ENCODE results near the gene PSEN1. TPM values are rescaled to one million over a fixed set of nuclear protein-coding genes. Genes with fewer than 3 reads are reported as not detected.

The PSEN1 gene
- total RNA-seq, 1 experiment from 2014 or later = 49.9 TPM

GRCh38 chr14:73125746-73126145 is 10.6 kb upstream of the PSEN1 start:
- H3K4me3 Mint-ChIP-seq = peak overlapping the region in 1 of 2 experiments; percentile 0; a peak in 2 of 5 replicates
- H2BK5ac ChIP-seq (ENCODE audit: insufficient read length, low read length) = no peak overlapping the region

More at GRCh38 chr14:73125746-73126145, 10.6 kb upstream of the PSEN1 start:
- no peaks in the 10 kb centered on the region for H3K23me2 ChIP-seq (ENCODE audit: insufficient read length, low read depth, low read length, poor library complexity, severe bottlenecking)
- no peak overlapping the region for H3K56ac ChIP-seq (ENCODE audit: insufficient read length, low read depth, low read length)
- TF ChIP-seq CTCF (conservative IDR thresholded peaks at IDR 0.05) = no peak
- H4K91ac ChIP-seq (ENCODE audit: insufficient read length, low read depth, low read length) = no peak overlapping the region
- H3K27me3 ChIP-seq (ENCODE audit: insufficient read depth, low read length) = no peaks in the 10 kb centered on the region
- WGBS (ENCODE audit: extremely low coverage, insufficient read length, low lambda C conversion rate) = no CpG with 5 or more reads among the region's 3 CpGs
- H3T11ph ChIP-seq (ENCODE audit: low read length) = no peak overlapping the region
- H3K27me3 Mint-ChIP-seq (ENCODE audit: low read depth) = no peaks in the 10 kb centered on the region; the same call in 1 of the 2 replicates
- no peak overlapping the region for H2BK20ac ChIP-seq (ENCODE audit: low read depth, low read length, poor library complexity, severe bottlenecking)
- H4K5ac ChIP-seq (ENCODE audit: insufficient read length, low read depth, low read length) = no peak overlapping the region
- H3K36me3 Mint-ChIP-seq (ENCODE audit: insufficient read depth in 1 of 3, low read depth in 3 of 3) = peaks cover 15 to 43% (median 31%) of the 10 kb centered on the region in 3 experiments; a peak in 6 of 7 replicates
- no peak overlapping the region for H3K23ac ChIP-seq (ENCODE audit: insufficient read length, low read depth, low read length)
- peak overlapping the region; percentile 18 for H3K4me2 ChIP-seq (ENCODE audit: insufficient read depth, insufficient read length, low read length)
- H3K18ac ChIP-seq (ENCODE audit: insufficient read length, low read depth, low read length) = no peak overlapping the region
- H2AFZ ChIP-seq (ENCODE audit: low read length) = no peak overlapping the region
- no peak for DNase-seq
- H3K4me1 ChIP-seq (ENCODE audit: insufficient read depth, low read length) = no peaks in the 10 kb centered on the region
- no peak overlapping the region for H3K4ac ChIP-seq (ENCODE audit: low read depth, low read length)
- no peak overlapping the region for H4K8ac ChIP-seq (replicated peaks; ENCODE audit: insufficient read length, low read depth, low read length)
- H2BK120ac ChIP-seq (ENCODE audit: low read depth, low read length, poor library complexity, severe bottlenecking) = no peak overlapping the region
- H2AK5ac ChIP-seq (ENCODE audit: insufficient read length, low read length) = no peak overlapping the region
- H3K14ac ChIP-seq (ENCODE audit: insufficient read depth, low read length) = no peak overlapping the region
- H3K79me2 ChIP-seq (ENCODE audit: insufficient read depth, low read length) = no peaks in the 10 kb centered on the region
- H3K9me3 ChIP-seq (ENCODE audit: control insufficient read depth, low read depth, low read length) = no peaks in the 10 kb centered on the region
- H3K27ac Mint-ChIP-seq = peak overlapping the region; percentile 0 to 94 (median 13); a peak in 4 of 7 replicates
- no peak overlapping the region for H3K9ac ChIP-seq (ENCODE audit: extremely low read depth, insufficient read length, low read length)
- H2BK15ac ChIP-seq (ENCODE audit: low read depth, low read length) = no peak overlapping the region
- H4K20me1 ChIP-seq (ENCODE audit: control insufficient read depth, insufficient read depth, insufficient read length) = no peaks in the 10 kb centered on the region
- no peak overlapping the region for H2BK12ac ChIP-seq (ENCODE audit: insufficient read length, low read depth, low read length)
- no peaks in the 10 kb centered on the region for H3K79me1 ChIP-seq (ENCODE audit: insufficient read depth, low read depth, low read length, poor library complexity, severe bottlenecking)
- peaks cover 46 to 51% of the 10 kb centered on the region in 2 experiments for H3K4me1 Mint-ChIP-seq
- peak overlapping the region; percentile 53 for H3K27ac ChIP-seq (ENCODE audit: insufficient read length, low read depth, low read length)
- H3K9me3 Mint-ChIP-seq = no peaks in the 10 kb centered on the region
